Measurements from ENCODE around the gene SLC2A13. TPM values are rescaled to one million over a fixed set of nuclear protein-coding genes. Genes with fewer than 3 reads are reported as not detected.

SLC2A13 gene
- polyA plus RNA-seq, 3 donors = 2.2 to 2.9 (median 2.5) TPM

GRCh38 chr12:39946361-39947280 lies 159.3 kb downstream of the SLC2A13 start:
- Mint-ChIP-seq H3K27me3 (ENCODE audit: low read depth in 3 of 3) (peaks cover 0 to 2% (median 2%) of the 10 kb centered on the region in 3 donors), H3K9me3 (peaks cover 6 to 24% (median 16%) of the 10 kb centered on the region in 7 donors), H3K27ac (peak overlapping the region in 1 of 7 donors; percentile 46), H3K4me1 (peaks cover 4% of the 10 kb centered on the region), H3K36me3 (peaks cover 12 to 17% of the 10 kb centered on the region in 2 donors), H3K4me3 (no peak overlapping the region)
- intact Hi-C loops (cut with micrococcal nuclease) = no loop called here
- no peaks in the 10 kb centered on the region for H3K4me1 ChIP-seq (ENCODE audit: control insufficient read depth in 1 of 2, insufficient read depth in 2 of 2, low read length in 2 of 2)
- H3K4me2 ChIP-seq (replicated peaks; ENCODE audit: extremely low read depth, low read length, poor library complexity, severe bottlenecking) = no peak overlapping the region
- no peak for DNase-seq
- no peak overlapping the region for H3K4me3 ChIP-seq (replicated peaks in 1 of 3; ENCODE audit: low read depth in 2 of 3, low read length in 3 of 3)
- no peak overlapping the region for H2AFZ ChIP-seq (ENCODE audit: insufficient read depth, low read depth, low read length, poor library complexity, severe bottlenecking)
- no peak for TF ChIP-seq CTCF (IDR thresholded peaks at IDR 0.05)
- no peak overlapping the region for H3K27ac ChIP-seq (ENCODE audit: low read depth in 1 of 2, low read length in 2 of 2)
- WGBS (ENCODE audit: insufficient coverage) = 100% methylated on average over 5 of the region's 14 CpGs
- peaks cover 0 to 18% of the 10 kb centered on the region in 2 donors for H3K9me3 ChIP-seq (replicated peaks in 1 of 2; ENCODE audit: control insufficient read depth in 1 of 2, insufficient read depth in 1 of 2, low read length in 2 of 2)
- no peaks in the 10 kb centered on the region for H3K79me2 ChIP-seq (ENCODE audit: insufficient read depth, low read length)
- no peaks in the 10 kb centered on the region for H4K20me1 ChIP-seq (ENCODE audit: insufficient read depth, low read length)
- H3K36me3 ChIP-seq (replicated peaks in 1 of 2; ENCODE audit: control insufficient read depth in 1 of 2, insufficient read depth in 2 of 2, low read length in 2 of 2) = no peaks in the 10 kb centered on the region
- no peaks in the 10 kb centered on the region for H3K27me3 ChIP-seq (ENCODE audit: control insufficient read depth in 2 of 2, insufficient read depth in 2 of 2, low read length in 2 of 2)
- H3K9ac ChIP-seq (ENCODE audit: insufficient read depth, low read length, poor library complexity, severe bottlenecking) = no peak overlapping the region

GRCh38 chr12:39937119-39937518 lies 168.8 kb downstream of the SLC2A13 start:
- Histone ChIP-seq H2AFZ (ENCODE audit: insufficient read depth, low read depth, low read length, poor library complexity, severe bottlenecking) (no peak overlapping the region), H3K4me3 (replicated peaks in 1 of 3; ENCODE audit: low read depth in 2 of 3, low read length in 3 of 3) (no peak overlapping the region), H3K79me2 (ENCODE audit: insufficient read depth, low read length) (no peaks in the 10 kb centered on the region), H3K9ac (ENCODE audit: insufficient read depth, low read length, poor library complexity, severe bottlenecking) (no peak overlapping the region), H3K36me3 (replicated peaks in 1 of 2; ENCODE audit: control insufficient read depth in 1 of 2, insufficient read depth in 2 of 2, low read length in 2 of 2) (no peaks in the 10 kb centered on the region), H3K4me2 (replicated peaks; ENCODE audit: extremely low read depth, low read length, poor library complexity, severe bottlenecking) (no peak overlapping the region), H3K9me3 (replicated peaks in 1 of 2; ENCODE audit: control insufficient read depth in 1 of 2, insufficient read depth in 1 of 2, low read length in 2 of 2) (no peaks in the 10 kb centered on the region), H3K4me1 (ENCODE audit: control insufficient read depth in 1 of 2, insufficient read depth in 2 of 2, low read length in 2 of 2) (peaks cover 0 to 6% of the 10 kb centered on the region in 2 donors), H4K20me1 (ENCODE audit: insufficient read depth, low read length) (no peaks in the 10 kb centered on the region), H3K27me3 (ENCODE audit: control insufficient read depth in 2 of 2, insufficient read depth in 2 of 2, low read length in 2 of 2) (no peaks in the 10 kb centered on the region), H3K27ac (ENCODE audit: low read depth in 1 of 2, low read length in 2 of 2) (no peak overlapping the region)
- Mint-ChIP-seq H3K27ac (no peak overlapping the region), H3K9me3 (peaks cover 0 to 8% (median 6%) of the 10 kb centered on the region in 7 donors), H3K27me3 (ENCODE audit: low read depth in 3 of 3) (no peaks in the 10 kb centered on the region), H3K4me3 (no peak overlapping the region), H3K36me3 (no peaks in the 10 kb centered on the region), H3K4me1 (peaks cover 13% of the 10 kb centered on the region)
- no CpG with 5 or more reads among the region's 1 CpG for WGBS (ENCODE audit: insufficient coverage)
- no peak for DNase-seq
- no peak for TF ChIP-seq CTCF (IDR thresholded peaks at IDR 0.05)
- intact Hi-C loops (cut with micrococcal nuclease) = no loop called here
